Epithelial cell of proximal tubule (primary cell): ENCODE data around the gene FKBP11. TPM values are rescaled to one million over a fixed set of nuclear protein-coding genes. Genes with fewer than 3 reads are reported as not detected.

Source experiments
- DNase-seq: peaks from one replicate; pipeline ENCODE4 v3.0.0-alpha.2; 2011; ENCODE audit warnings: low read depth
- H3K4me3 ChIP-seq: 2 replicates; pipeline ENCODE4 v1.5.1; 2011; ENCODE audit warnings: low read depth, mild to moderate bottlenecking, low read length
- CTCF ChIP-seq: conservative IDR thresholded peaks from 2 replicates; pipeline ENCODE4 v1.5.1; 2012; ENCODE audit warnings: low read depth, mild to moderate bottlenecking, low read length
- total RNA-seq: library from RNA; depleted of rRNA; stranded (reverse); fragments of >200 nt; gene quantifications from 2 replicates; pipeline ENCODE4 v1.2.3, GENCODE V29; 2015

The FKBP11 gene
- total RNA-seq, 1 donor from 2014 or later, result 21.0 TPM

- TF ChIP-seq CTCF, result peak; percentile 15
- H3K4me3 ChIP-seq, result no peak overlapping the region
- no peak for DNase-seq
Measured at GRCh38 chr12:48969833-48970701, 44.8 kb upstream of the FKBP11 start.

DNA sequence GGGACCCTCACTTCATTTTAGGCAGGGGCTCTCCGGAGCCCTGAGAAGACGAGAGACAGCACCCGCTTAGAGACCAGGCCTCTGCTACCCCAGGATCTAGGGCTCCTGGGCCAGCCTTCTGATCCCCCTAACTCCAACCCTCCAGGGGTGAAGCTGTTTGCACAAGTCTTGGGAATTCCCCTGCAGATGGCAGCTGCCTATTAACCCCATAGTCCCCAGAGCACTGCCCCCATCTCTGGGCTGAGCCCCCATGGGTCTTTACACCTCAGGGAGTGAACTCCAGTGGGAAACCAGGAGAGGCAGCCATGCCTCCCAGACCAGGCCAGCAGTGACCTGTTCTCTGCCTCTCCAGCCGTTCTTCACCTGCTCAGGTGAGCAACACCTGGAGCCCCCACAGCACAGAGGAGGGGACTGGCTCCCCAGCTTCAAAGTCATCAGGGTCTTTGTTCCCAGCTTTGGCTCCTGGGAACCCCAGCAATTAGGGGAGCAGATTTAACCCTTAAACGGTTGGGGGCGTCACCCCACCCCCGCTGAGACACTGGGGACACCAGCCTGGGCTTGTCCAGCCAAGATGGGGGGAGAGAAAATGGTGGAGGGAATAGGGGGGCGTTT is 44.0 kb upstream of the FKBP11 start:
- H3K4me3 ChIP-seq, result no peak overlapping the region
- no peak for DNase-seq
- no peak for TF ChIP-seq CTCF

DNA sequence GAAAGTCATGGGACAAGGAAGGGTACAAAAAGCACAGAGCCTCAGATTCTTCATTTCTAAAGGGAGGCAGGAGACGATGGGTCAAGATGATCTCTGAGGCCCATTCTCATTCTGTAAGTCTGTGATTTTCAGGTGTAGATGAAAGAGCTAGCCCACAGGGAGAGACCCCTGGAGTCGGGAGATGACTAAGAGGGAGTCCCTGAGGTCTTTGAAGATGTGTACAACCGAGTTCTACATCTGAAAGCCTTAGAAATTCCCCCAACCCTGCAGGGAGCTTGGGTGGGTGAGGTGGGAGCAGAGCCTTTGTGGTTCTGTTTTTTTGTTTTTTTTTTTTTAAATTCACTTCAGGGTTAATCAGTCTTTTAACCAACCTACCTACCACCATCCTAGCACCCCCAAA is 43.2 kb upstream of the FKBP11 start:
- no peak for DNase-seq
- no peak for TF ChIP-seq CTCF
- H3K4me3 ChIP-seq, result no peak overlapping the region

DNA sequence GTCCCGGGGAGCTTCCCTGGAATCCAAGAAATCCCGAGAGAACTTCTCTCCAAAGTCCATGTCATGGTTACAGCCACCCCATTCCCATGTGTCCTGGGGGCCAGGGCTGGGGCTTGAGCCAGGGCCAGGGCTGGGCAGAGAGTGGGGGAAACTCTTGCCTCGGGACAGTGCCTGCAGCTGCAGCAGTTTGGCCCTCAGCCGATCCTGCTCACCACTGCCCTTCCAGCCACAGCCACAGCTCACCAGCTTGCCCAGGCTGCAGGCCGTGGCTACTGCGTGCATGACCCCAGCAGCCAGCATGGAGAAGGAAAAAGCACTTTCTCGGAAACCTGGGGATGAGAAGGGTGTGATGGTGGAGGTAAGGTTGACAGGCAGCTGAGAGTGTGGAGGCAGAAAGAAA is 42.7 kb upstream of the FKBP11 start:
- DNase-seq, result no peak
- no peak for TF ChIP-seq CTCF
- no peak overlapping the region for H3K4me3 ChIP-seq

GRCh38 chr12:48966177-48966895 is 41.0 kb upstream of the FKBP11 start:
- DNase-seq, result no peak
- no peak overlapping the region for H3K4me3 ChIP-seq
- no peak for TF ChIP-seq CTCF

GRCh38 chr12:48965298-48965838 is 40.1 kb upstream of the FKBP11 start:
- H3K4me3 ChIP-seq, result no peak overlapping the region
- DNase-seq, result no peak
- TF ChIP-seq CTCF, result peak; percentile 62
